Choroid plexus epithelial cell (primary cell): ENCODE results near the gene ATXN1.

ENCODE experiments used
- DNase-seq: peaks from one replicate; pipeline ENCODE4 v3.0.0-alpha.2; 2010; ENCODE audit warnings: low read depth
- H3K4me3 ChIP-seq: 2 replicates; pipeline ENCODE4 v1.5.1; 2011; ENCODE audit warnings: low read depth, mild to moderate bottlenecking, control low read depth, low read length, moderate library complexity
- CTCF ChIP-seq: conservative IDR thresholded peaks from 2 replicates; pipeline ENCODE4 v1.5.1; 2011; ENCODE audit warnings: low read depth, mild to moderate bottlenecking, control low read depth, inconsistent platforms, low read length, moderate library complexity

Gene ATXN1

GRCh38 chr6:16331384-16332174 lies 429.7 kb downstream of the ATXN1 start:
- no peak overlapping the region for H3K4me3 ChIP-seq
- TF ChIP-seq CTCF = peak; percentile 96

GRCh38 chr6:16329233-16329632 lies 432.0 kb downstream of the ATXN1 start:
- no peak for TF ChIP-seq CTCF
- no peak for DNase-seq
- H3K4me3 ChIP-seq = no peak overlapping the region

More at GRCh38 chr6:16331384-16332174, 429.7 kb downstream of the ATXN1 start:
- peak; percentile 86 for DNase-seq

- DNase-seq = no peak
- no peak overlapping the region for H3K4me3 ChIP-seq
- no peak for TF ChIP-seq CTCF
Measured at GRCh38 chr6:16327777-16328325, 433.4 kb downstream of the ATXN1 start.

GRCh38 chr6:16326971-16327776 lies 434.1 kb downstream of the ATXN1 start:
- no peak overlapping the region for H3K4me3 ChIP-seq
- TF ChIP-seq CTCF = no peak
- no peak for DNase-seq

GRCh38 chr6:16326531-16326930 lies 434.7 kb downstream of the ATXN1 start:
- H3K4me3 ChIP-seq = no peak overlapping the region
- DNase-seq = no peak
- TF ChIP-seq CTCF = no peak

GRCh38 chr6:16324606-16325225 lies 436.5 kb downstream of the ATXN1 start:
- no peak for TF ChIP-seq CTCF
- no peak overlapping the region for H3K4me3 ChIP-seq
- peak; percentile 64 for DNase-seq
